ENCODE data around the gene CRYGD. TPM values are rescaled to one million over a fixed set of nuclear protein-coding genes. Genes with fewer than 3 reads are reported as not detected.

CRYGD gene
- total RNA-seq, 6 experiments from 2014 or later = not detected

- H3K36me3 Mint-ChIP-seq (ENCODE audit: low read depth) = no peaks in the 10 kb centered on the region
- H3K4me1 Mint-ChIP-seq (ENCODE audit: low read depth) = no peaks in the 10 kb centered on the region
- no peak for DNase-seq
- H3K27me3 Mint-ChIP-seq (ENCODE audit: insufficient read depth) = peaks cover 7% of the 10 kb centered on the region
- TF ChIP-seq, protein P1, sequence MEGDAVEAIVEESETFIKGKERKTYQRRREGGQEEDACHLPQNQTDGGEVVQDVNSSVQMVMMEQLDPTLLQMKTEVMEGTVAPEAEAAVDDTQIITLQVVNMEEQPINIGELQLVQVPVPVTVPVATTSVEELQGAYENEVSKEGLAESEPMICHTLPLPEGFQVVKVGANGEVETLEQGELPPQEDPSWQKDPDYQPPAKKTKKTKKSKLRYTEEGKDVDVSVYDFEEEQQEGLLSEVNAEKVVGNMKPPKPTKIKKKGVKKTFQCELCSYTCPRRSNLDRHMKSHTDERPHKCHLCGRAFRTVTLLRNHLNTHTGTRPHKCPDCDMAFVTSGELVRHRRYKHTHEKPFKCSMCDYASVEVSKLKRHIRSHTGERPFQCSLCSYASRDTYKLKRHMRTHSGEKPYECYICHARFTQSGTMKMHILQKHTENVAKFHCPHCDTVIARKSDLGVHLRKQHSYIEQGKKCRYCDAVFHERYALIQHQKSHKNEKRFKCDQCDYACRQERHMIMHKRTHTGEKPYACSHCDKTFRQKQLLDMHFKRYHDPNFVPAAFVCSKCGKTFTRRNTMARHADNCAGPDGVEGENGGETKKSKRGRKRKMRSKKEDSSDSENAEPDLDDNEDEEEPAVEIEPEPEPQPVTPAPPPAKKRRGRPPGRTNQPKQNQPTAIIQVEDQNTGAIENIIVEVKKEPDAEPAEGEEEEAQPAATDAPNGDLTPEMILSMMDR (IDR thresholded peaks at IDR 0.05) = no peak
- H3K27ac Mint-ChIP-seq = no peak overlapping the region
- no peak overlapping the region for H3K4me3 Mint-ChIP-seq
- H3K9me3 Mint-ChIP-seq = no peaks in the 10 kb centered on the region
Observed at GRCh38 chr2:208150956-208151355, 26.6 kb upstream of the CRYGD start.

DNA sequence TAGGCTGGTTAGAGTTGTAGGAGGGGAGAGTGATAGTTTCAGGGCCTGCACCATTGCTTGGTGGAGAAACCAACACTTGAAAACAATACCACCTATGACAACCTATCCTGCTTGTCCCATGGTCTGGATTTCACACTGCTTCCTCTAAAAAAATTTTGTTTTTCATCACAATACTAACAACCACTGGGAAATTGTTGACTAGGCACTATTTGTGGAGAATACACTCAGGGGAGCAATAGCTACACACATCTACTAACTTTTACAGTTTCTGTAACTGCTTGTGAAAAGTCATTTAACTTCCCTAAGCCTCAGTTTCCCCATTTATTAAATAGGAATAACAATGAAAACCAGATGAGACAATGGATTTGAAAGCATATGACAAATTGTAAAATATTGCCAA is 25.8 kb upstream of the CRYGD start:
- Mint-ChIP-seq H3K4me3 (no peak overlapping the region), H3K36me3 (ENCODE audit: low read depth) (no peaks in the 10 kb centered on the region), H3K27ac (no peak overlapping the region), H3K9me3 (no peaks in the 10 kb centered on the region), H3K27me3 (ENCODE audit: insufficient read depth) (peaks cover 7% of the 10 kb centered on the region), H3K4me1 (ENCODE audit: low read depth) (no peaks in the 10 kb centered on the region)
- no peak for DNase-seq
- TF ChIP-seq, protein P1 (IDR thresholded peaks at IDR 0.05) = no peak

GRCh38 chr2:208148803-208149202 is 24.5 kb upstream of the CRYGD start:
- H3K4me3 Mint-ChIP-seq = no peak overlapping the region
- TF ChIP-seq, protein P1 (IDR thresholded peaks at IDR 0.05) = peak; percentile 42; the same call in 1 of the 2 replicates
- no peaks in the 10 kb centered on the region for H3K36me3 Mint-ChIP-seq (ENCODE audit: low read depth)
- no peak overlapping the region for H3K27ac Mint-ChIP-seq
- DNase-seq = no peak
- peaks cover 10% of the 10 kb centered on the region for H3K27me3 Mint-ChIP-seq (ENCODE audit: insufficient read depth)
- H3K4me1 Mint-ChIP-seq (ENCODE audit: low read depth) = no peaks in the 10 kb centered on the region
- no peaks in the 10 kb centered on the region for H3K9me3 Mint-ChIP-seq

- TF ChIP-seq, protein P1 (IDR thresholded peaks at IDR 0.05) = no peak
- no peak overlapping the region for H3K4me3 Mint-ChIP-seq
- no peaks in the 10 kb centered on the region for H3K9me3 Mint-ChIP-seq
- DNase-seq = no peak
- H3K27ac Mint-ChIP-seq = no peak overlapping the region
- H3K4me1 Mint-ChIP-seq (ENCODE audit: low read depth) = no peaks in the 10 kb centered on the region
- H3K36me3 Mint-ChIP-seq (ENCODE audit: low read depth) = no peaks in the 10 kb centered on the region
- H3K27me3 Mint-ChIP-seq (ENCODE audit: insufficient read depth) = peaks cover 11% of the 10 kb centered on the region
Observed at GRCh38 chr2:208147759-208148158, 23.4 kb upstream of the CRYGD start.

- TF ChIP-seq, protein P1 (IDR thresholded peaks at IDR 0.05) = no peak
- Mint-ChIP-seq H3K27ac (no peak overlapping the region), H3K4me1 (ENCODE audit: low read depth) (no peaks in the 10 kb centered on the region), H3K4me3 (no peak overlapping the region), H3K36me3 (ENCODE audit: low read depth) (no peaks in the 10 kb centered on the region), H3K27me3 (ENCODE audit: insufficient read depth) (peaks cover 11% of the 10 kb centered on the region), H3K9me3 (no peaks in the 10 kb centered on the region)
- no peak for DNase-seq
Observed at GRCh38 chr2:208147008-208147407, 22.7 kb upstream of the CRYGD start.

- TF ChIP-seq, protein P1 (IDR thresholded peaks at IDR 0.05) = no peak
- no peak for DNase-seq
- H3K4me3 Mint-ChIP-seq = no peak within 1 kb of the TSS
- no peak within 1 kb of the TSS for H3K27ac Mint-ChIP-seq
- H3K27me3 Mint-ChIP-seq (ENCODE audit: insufficient read depth) = peaks cover 10% of the 10 kb centered on the region
- no peaks in the 10 kb centered on the region for H3K4me1 Mint-ChIP-seq (ENCODE audit: low read depth)
- no peaks in the 10 kb centered on the region for H3K9me3 Mint-ChIP-seq
- no peaks in the 10 kb centered on the region for H3K36me3 Mint-ChIP-seq (ENCODE audit: low read depth)
Observed at GRCh38 chr2:208146006-208146405, 21.7 kb upstream of the CRYGD start, which contains the start of gene CRYGB. CRYGB (minus strand) TSS chr2:208146158; CDS start chr2:208146120, 38 bp downstream.
